ENCODE results near the gene TET1. TPM values are rescaled to one million over a fixed set of nuclear protein-coding genes. Genes with fewer than 3 reads are reported as not detected.

TET1 gene
- total RNA-seq, 1 experiment from 2014 or later: 53.4 TPM

GRCh38 chr10:68565658-68566057, 5.5 kb downstream of the TET1 start:
- H3K79me2 ChIP-seq (ENCODE audit: insufficient read depth, low read length): peaks cover 53% of the 10 kb centered on the region; the same call in 1 of the 2 replicates
- H4K20me1 ChIP-seq (ENCODE audit: control insufficient read depth, insufficient read depth, insufficient read length): no peaks in the 10 kb centered on the region

More at GRCh38 chr10:68565658-68566057, 5.5 kb downstream of the TET1 start:
- Histone ChIP-seq H3T11ph (ENCODE audit: low read length) (no peak overlapping the region), H2AK5ac (ENCODE audit: insufficient read length, low read length) (no peak overlapping the region), H3K27ac (ENCODE audit: insufficient read length, low read depth, low read length) (no peak overlapping the region), H3K56ac (ENCODE audit: insufficient read length, low read depth, low read length) (no peak overlapping the region), H3K18ac (ENCODE audit: insufficient read length, low read depth, low read length) (no peak overlapping the region), H3K23ac (ENCODE audit: insufficient read length, low read depth, low read length) (no peak overlapping the region), H4K8ac (replicated peaks; ENCODE audit: insufficient read length, low read depth, low read length) (no peak overlapping the region), H3K14ac (ENCODE audit: insufficient read depth, low read length) (no peak overlapping the region), H3K27me3 (ENCODE audit: insufficient read depth, low read length) (no peaks in the 10 kb centered on the region), H2BK120ac (ENCODE audit: low read depth, low read length, poor library complexity, severe bottlenecking) (no peak overlapping the region), H3K9ac (ENCODE audit: extremely low read depth, insufficient read length, low read length) (no peak overlapping the region), H3K23me2 (ENCODE audit: insufficient read length, low read depth, low read length, poor library complexity, severe bottlenecking) (peaks cover 19% of the 10 kb centered on the region), H4K5ac (ENCODE audit: insufficient read length, low read depth, low read length) (no peak overlapping the region), H4K91ac (ENCODE audit: insufficient read length, low read depth, low read length) (no peak overlapping the region), H2BK20ac (ENCODE audit: low read depth, low read length, poor library complexity, severe bottlenecking) (no peak overlapping the region), H3K79me1 (ENCODE audit: insufficient read depth, low read depth, low read length, poor library complexity, severe bottlenecking) (no peaks in the 10 kb centered on the region), H3K4me2 (ENCODE audit: insufficient read depth, insufficient read length, low read length) (no peak overlapping the region), H3K4me1 (ENCODE audit: insufficient read depth, low read length) (no peaks in the 10 kb centered on the region; the same call in 1 of the 2 replicates), H2AFZ (ENCODE audit: low read length) (no peak overlapping the region), H2BK5ac (ENCODE audit: insufficient read length, low read length) (no peak overlapping the region), H3K9me3 (ENCODE audit: control insufficient read depth, low read depth, low read length) (no peaks in the 10 kb centered on the region), H3K4ac (ENCODE audit: low read depth, low read length) (no peak overlapping the region), H2BK12ac (ENCODE audit: insufficient read length, low read depth, low read length) (no peak overlapping the region), H2BK15ac (ENCODE audit: low read depth, low read length) (no peak overlapping the region)
- peaks cover 11 to 18% (median 12%) of the 10 kb centered on the region in 3 experiments for H3K36me3 Mint-ChIP-seq (ENCODE audit: insufficient read depth in 1 of 3, low read depth in 3 of 3)
- no CpG with 5 or more reads among the region's 3 CpGs for whole genome bisulfite sequencing (ENCODE audit: extremely low coverage, insufficient read length, low lambda C conversion rate)
- TF ChIP-seq, protein P1, sequence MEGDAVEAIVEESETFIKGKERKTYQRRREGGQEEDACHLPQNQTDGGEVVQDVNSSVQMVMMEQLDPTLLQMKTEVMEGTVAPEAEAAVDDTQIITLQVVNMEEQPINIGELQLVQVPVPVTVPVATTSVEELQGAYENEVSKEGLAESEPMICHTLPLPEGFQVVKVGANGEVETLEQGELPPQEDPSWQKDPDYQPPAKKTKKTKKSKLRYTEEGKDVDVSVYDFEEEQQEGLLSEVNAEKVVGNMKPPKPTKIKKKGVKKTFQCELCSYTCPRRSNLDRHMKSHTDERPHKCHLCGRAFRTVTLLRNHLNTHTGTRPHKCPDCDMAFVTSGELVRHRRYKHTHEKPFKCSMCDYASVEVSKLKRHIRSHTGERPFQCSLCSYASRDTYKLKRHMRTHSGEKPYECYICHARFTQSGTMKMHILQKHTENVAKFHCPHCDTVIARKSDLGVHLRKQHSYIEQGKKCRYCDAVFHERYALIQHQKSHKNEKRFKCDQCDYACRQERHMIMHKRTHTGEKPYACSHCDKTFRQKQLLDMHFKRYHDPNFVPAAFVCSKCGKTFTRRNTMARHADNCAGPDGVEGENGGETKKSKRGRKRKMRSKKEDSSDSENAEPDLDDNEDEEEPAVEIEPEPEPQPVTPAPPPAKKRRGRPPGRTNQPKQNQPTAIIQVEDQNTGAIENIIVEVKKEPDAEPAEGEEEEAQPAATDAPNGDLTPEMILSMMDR (conservative IDR thresholded peaks at IDR 0.05): no peak
- H3K27me3 Mint-ChIP-seq (ENCODE audit: low read depth): no peaks in the 10 kb centered on the region; the same call in 1 of the 2 replicates
- H3K4me3 Mint-ChIP-seq: peak overlapping the region in 1 of 2 experiments; percentile 41; a peak in 2 of 5 replicates
- H3K4me1 Mint-ChIP-seq: peaks cover 49 to 52% of the 10 kb centered on the region in 2 experiments
- peak overlapping the region in 2 of 3 experiments; percentile 28 to 34; a peak in 2 of 7 replicates for H3K27ac Mint-ChIP-seq
- no peaks in the 10 kb centered on the region; a peak in 1 of 5 replicates for H3K9me3 Mint-ChIP-seq
- DNase-seq: no peak
